Bronchial epithelial cell (primary cell): ENCODE measurements around the gene TRIM56. TPM values are rescaled to one million over a fixed set of nuclear protein-coding genes. Genes with fewer than 3 reads are reported as not detected.
"Not testable (repeated sequence)": the region's sequence is repeated elsewhere in the genome, so short reads cannot be mapped to it uniquely, and the experiment has no call there.

Source experiments
- DNase-seq: peaks from one replicate; pipeline ENCODE4 v3.0.0-alpha.2; 2010; ENCODE audit warnings: low read depth
- FAIRE-seq: peaks from 2 replicates; lab custom pipeline; 2011; peaks lifted over from hg19 to GRCh38; lab: Jason Lieb, UNC
- H3K27me3 ChIP-seq: 2 replicates; pipeline ENCODE4 v1.5.1; 2011; ENCODE audit warnings: low read length; ENCODE audit not compliant: control insufficient read depth, insufficient read depth
- H3K36me3 ChIP-seq: 2 replicates; pipeline ENCODE4 v1.5.1; 2011; ENCODE audit warnings: low read length; ENCODE audit not compliant: control insufficient read depth, insufficient read depth
- H3K4me3 ChIP-seq: 2 replicates; pipeline ENCODE4 v1.5.1; 2011; ENCODE audit warnings: mild to moderate bottlenecking, low read depth, low read length, control low read depth
- CTCF ChIP-seq: IDR thresholded peaks from 2 replicates; pipeline ENCODE4 v1.5.1; 2011; ENCODE audit warnings: mild to moderate bottlenecking, moderate library complexity, low read length, control low read depth, inconsistent platforms; ENCODE audit not compliant: insufficient read depth, severe bottlenecking
- total RNA-seq: library from RNA; depleted of rRNA; stranded (reverse); fragments of >200 nt; gene quantifications from 2 replicates; pipeline ENCODE4 v1.2.1, GENCODE V29; 2014

The TRIM56 gene
- 6.6 and 12.5 TPM in 2 replicates for total RNA-seq

DNA sequence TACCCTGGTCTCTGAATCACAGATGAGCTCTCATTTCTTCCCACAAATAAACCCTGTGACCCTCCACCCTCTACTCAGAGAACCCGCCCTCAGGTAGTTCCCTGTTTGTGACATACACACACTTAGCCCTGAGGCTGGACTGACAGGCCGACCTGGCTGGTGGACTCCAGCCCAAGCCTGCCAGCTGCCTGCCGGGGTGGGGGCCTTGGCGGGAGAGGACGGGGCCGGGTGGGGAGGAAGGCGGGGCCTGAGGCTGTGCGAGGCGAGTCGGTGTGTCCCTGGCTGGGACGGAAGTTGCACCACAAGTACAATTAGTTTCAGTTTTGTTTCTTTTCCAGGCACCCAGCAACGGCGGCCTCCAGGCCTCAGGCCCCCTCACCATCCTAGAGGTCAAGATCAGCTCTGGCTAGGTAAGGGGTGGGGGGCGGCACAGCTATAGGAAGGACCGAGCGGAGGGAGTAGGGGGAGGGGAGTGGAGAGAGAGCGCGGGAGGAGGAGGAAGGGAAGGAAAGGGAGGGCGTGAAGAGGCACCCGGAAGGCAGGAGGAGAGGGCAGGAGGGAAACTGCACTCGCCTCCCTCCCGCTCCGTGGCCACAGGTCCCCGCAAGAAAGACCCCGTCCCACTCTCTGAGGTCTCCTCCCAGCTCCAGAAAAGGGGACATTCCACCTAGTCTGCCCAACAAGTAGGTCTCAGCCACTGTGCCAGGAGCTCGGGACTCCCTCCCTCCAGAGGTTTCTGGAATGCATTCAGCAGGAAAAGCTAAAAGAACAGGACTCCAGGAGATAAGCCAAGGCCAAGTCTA is at the start of gene TRIM56:
Gene TRIM56, plus strand, starts transcription at position 320 of the 803 bp plus-strand sequence. CDS start 1,832 bp downstream, outside the sequence.
- peak within 1 kb of the TSS; percentile 95 for H3K4me3 ChIP-seq
- DNase-seq, result peak; percentile 100
- peaks cover 29% of the 10 kb centered on the region for H3K36me3 ChIP-seq
- TF ChIP-seq CTCF, result no peak
- peak; percentile 94 for FAIRE-seq
- H3K27me3 ChIP-seq, result no peaks in the 10 kb centered on the region

GRCh38 chr7:101035941-101036340 is 49.3 kb upstream of the TRIM56 start:
- H3K4me3 ChIP-seq, result no peak overlapping the region
- H3K27me3 ChIP-seq, result no peaks in the 10 kb centered on the region
- FAIRE-seq (no peak), DNase-seq (no peak)
- no peaks in the 10 kb centered on the region for H3K36me3 ChIP-seq
- no peak for TF ChIP-seq CTCF

DNA sequence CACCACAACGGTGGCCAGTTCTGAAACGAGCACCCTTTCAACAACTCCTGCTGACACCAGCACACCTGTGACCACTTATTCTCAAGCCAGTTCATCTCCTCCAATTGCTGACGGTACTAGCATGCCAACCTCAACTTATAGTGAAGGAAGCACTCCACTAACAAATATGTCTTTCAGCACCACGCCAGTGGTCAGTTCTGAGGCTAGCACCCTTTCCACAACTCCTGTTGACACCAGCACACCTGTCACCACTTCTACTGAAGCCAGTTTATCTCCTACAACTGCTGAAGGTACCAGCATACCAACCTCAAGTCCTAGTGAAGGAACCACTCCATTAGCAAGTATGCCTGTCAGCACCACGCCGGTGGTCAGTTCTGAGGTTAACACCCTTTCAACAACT is 44.0 kb upstream of the TRIM56 start:
- DNase-seq, H3K27me3 ChIP-seq, H3K4me3 ChIP-seq, H3K36me3 ChIP-seq: not testable (repeated sequence)
- FAIRE-seq, result peak; percentile 85

DNA sequence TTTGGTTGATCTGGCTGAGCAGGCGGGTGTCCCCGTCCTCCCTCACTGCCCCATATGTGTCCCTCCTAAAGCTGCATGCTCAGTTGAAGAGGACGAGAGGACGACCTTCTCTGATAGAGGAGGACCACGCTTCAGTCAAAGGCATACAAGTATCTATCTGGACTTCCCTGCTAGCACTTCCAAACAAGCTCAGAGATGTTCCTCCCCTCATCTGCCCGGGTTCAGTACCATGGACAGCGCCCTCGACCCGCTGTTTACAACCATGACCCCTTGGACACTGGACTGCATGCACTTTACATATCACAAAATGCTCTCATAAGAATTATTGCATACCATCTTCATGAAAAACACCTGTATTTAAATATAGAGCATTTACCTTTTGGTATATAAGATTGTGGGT is 26.9 kb upstream of the TRIM56 start:
- no peak for TF ChIP-seq CTCF
- no peaks in the 10 kb centered on the region for H3K27me3 ChIP-seq
- FAIRE-seq (no peak), DNase-seq (peak; percentile 17)
- no peaks in the 10 kb centered on the region for H3K36me3 ChIP-seq
- H3K4me3 ChIP-seq, result no peak overlapping the region

DNA sequence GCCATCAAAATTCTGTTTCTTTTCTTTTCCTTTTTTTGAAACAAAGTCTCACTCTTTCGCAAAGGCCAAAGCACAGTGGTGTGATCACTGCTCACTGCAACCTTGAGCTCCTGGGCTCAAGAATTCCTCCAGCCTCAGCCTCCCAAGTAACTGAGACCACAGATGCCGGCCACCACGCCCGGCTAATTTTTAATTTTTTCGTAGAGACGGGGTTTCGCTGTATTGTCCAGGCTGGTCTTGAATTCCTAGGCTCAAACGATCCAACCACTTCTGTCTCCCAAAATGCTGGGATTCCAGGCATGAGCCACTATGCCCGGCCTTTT is 25.7 kb upstream of the TRIM56 start:
- TF ChIP-seq CTCF, result no peak
- FAIRE-seq, result no peak
- peaks cover 4% of the 10 kb centered on the region for H3K27me3 ChIP-seq

GRCh38 chr7:101060992-101061391 is 24.3 kb upstream of the TRIM56 start:
- TF ChIP-seq CTCF, result no peak
- H3K36me3 ChIP-seq, result no peaks in the 10 kb centered on the region
- no peak for FAIRE-seq
- H3K4me3 ChIP-seq, result no peak overlapping the region
- peaks cover 4% of the 10 kb centered on the region for H3K27me3 ChIP-seq
- no peak for DNase-seq

More for the DNA sequence above, 25.7 kb upstream of the TRIM56 start:
- DNase-seq, result no peak
- Histone ChIP-seq H3K4me3 (no peak overlapping the region), H3K36me3 (no peaks in the 10 kb centered on the region)

GRCh38 chr7:101064176-101064550 is 21.1 kb upstream of the TRIM56 start:
- not testable (repeated sequence) for DNase-seq, FAIRE-seq, H3K27me3 ChIP-seq, H3K4me3 ChIP-seq, H3K36me3 ChIP-seq

GRCh38 chr7:101065162-101065561 is 20.1 kb upstream of the TRIM56 start:
- not testable (repeated sequence) for H3K4me3 ChIP-seq, H3K27me3 ChIP-seq, FAIRE-seq, H3K36me3 ChIP-seq, DNase-seq
